GM18511 (cell line): ENCODE results near the gene ASCC1.

Experiments used
- ATAC-seq: cut with Tn5 transposase; IDR thresholded peaks from one replicate; pipeline ENCODE4 v1.9.1; 2021; ENCODE audit warnings: mild to moderate bottlenecking, moderate library complexity; ENCODE audit not compliant: unreplicated experiment

The ASCC1 gene

DNA sequence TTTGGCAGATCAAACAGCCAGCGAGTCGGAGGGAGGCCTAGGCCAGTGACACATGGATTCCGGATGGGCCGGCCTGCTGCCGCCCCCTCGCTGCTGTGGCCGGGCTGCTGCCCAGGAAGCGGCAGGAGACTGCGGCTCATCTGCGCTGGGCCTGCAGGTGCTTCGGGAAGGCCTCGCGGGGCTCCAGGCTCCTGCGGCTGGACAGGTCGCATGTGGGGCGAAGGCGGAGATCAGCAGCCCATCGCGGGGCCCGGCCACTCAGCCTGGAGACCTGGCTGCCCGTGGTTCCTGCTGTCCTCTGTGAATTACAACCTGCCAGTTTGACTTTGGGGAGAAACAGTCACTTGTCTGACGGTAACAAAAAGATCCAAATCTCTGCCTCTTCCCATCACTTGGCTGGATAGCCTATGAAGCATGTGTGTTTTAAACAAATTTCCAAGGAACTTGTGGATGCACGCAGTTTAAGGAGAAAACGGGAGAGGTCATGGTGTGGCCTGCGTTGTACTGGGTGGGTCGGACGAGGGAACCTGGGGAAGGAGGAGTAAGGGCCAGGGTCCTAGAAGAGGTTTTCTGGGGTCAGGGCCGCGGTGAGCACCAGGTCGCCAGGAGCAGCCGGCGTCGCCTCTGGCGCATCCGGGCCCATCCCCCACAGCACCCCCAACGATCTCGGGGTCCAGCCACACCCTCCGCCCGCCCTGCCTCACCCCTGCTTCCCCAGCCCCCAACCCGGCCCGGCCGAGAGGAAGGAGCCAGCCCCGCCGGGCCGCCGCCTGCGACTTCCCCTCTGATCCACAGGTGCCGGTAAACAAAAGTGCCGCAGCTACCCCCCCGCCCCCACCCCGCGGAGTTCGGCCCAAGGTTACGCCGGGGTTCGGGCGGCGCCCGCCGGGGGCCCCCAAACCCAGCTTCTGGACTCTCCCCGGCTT lies 129.3 kb downstream of the ASCC1 start:
- ATAC-seq = no peak

DNA sequence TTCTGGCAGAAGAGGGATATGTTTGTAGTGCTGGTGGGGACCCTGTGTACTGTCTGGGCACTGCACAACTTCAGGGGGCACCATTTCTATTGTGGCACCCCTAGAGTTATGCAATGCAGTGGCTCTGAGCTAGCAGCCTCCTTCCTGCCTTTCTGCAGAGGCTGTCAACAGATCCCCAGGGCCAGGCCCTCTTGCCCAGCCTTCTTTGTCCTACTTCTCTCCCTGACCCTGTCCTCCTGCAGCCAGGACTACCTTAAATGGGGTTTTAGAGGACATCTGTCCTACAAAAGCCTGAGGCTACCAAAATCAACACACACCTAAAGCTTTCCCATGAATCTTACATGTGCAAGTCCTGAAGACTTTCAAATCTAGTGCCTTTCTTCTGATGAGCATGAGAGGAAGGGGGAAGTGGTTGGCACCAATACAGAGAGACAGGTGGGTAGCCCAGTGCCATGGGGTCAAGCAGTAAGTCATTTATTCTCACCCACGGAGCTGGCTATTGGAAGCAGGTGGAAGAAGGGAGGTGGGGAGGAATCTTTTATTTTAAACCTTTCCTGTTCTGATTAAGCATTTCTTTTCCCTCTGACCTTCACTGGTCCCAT lies 130.1 kb downstream of the ASCC1 start:
- no peak for ATAC-seq

DNA sequence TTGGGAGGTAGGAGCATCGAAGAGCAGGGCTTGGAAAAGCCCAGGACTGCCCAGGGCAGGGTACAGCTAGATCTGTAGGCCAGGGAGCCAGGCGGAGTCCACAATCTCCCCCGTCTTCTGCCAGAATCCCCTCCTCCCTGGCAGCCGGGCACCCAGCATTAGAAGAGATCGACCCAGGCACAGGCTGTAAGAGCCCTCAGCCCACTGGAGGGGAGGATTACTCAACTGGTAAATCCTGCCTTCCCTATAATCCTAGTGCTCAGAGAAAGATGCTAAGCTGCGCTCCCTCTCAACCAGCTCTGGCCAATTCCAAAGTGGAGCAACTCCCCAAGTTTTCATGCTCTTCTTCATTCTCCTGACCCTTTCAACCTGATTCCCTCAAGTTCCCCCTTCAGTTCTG lies 130.9 kb downstream of the ASCC1 start:
- no peak for ATAC-seq

DNA sequence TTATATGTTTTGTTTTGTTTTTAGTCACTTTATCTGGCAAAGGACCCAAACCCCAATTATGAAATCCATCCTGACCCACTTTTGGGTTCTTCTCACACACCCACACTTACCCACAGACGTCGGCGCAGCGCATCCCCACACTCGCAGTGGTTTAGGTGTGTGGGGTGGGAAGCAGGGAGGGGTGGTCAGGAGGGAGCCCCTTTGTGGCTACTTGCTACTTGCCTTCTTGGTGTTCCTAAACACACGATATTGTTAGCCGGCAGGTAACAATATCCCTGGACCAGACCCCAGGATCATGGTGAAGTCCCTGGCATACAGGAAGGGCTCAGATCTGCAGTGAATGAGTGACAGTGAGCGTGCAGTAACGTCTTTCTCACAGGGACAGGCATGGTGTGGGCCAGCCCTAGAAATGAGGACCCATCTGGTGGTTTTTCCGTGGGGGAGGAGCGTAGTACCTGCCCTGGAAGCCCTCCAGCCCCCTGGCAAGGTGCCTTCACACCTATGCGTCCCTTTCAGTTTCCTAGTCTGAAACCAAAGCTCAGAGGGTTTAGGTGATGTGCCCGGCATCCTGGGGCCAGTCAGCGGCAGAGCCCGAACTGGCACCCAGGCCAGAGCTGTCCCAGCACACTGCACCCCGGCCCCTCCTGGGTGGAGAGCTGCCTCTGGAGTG lies 132.2 kb downstream of the ASCC1 start:
- ATAC-seq = no peak

DNA sequence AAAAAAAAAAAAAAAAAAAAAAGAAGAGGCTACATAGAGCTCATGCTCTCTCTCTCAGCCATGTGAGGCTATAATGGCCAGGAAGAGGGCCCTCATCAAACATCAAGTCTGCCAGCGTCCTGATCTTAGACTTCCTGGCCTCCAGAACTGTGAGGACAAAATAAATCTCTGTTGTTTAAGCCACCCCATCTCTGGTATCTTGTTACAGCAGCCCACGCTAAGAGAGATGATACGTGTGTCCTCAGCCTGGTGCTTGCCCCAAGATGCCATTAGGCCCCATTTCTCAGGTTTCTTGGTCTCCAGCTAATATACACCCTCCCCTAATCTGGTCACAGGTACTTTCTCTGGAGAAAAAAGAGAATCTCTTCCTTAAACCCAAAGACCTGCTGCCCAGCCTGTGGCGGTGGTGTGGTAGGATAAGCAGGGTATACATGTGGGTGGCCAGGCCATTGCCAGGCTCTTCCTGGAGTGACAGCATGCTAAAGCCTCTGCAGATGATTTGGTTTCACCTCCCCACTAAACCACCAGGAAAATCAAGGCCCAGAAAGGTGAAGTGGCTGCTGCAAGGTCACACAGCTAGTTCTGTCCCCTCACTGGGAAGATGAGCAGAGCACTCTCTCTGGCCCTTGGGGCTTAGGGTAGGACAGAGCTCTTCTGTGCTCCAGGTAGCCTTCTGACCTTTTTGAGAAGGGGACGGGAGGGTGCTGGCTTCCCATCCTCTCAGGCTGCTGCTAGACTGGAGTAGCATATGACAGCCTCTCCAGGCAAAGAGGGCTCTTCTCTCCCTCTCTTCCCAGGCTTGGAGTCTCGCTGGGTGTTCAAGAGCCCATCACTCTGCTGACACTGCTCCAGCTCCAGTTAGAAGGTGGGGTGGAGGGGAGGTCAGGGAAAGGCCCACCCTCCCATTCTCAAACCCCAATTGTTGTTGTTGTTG lies 133.0 kb downstream of the ASCC1 start:
- ATAC-seq = no peak

DNA sequence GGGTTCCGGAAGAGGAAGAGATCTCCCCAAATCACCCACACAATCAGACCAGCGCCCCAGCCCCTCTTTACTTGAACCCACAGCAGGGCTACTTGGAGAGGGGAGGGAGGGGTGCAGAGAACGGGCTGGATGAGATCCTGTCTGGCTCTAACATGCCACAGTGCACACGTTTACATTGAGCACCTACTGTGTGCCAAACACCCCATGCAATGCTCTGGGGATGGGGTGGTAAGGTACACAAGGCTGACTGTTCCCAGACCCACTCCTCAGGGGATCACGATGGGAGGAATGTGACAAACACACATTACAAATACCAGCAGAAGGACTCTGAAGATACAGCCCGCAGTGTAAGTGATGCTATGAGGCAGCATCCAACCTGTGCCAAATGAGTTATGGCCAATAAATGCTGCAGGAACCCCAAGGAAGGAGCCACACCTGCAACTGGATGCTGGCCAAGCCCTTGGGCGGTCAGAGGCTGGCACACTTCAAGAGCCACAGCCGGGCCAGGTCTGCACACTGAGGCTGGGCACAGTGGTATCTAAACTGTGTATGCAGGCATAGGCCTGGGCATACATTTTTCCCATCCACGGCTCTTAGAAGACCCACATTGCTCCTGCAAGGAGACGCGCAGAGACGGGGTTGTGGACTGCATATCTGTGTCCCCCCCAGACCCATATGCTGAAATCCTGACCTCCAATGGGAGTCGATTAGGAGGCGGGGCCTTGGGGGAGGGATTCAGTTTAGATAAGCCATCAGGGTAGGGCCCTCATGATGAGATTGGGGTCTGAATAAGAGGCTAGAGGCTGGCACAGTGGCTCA lies 134.1 kb downstream of the ASCC1 start:
- no peak for ATAC-seq

DNA sequence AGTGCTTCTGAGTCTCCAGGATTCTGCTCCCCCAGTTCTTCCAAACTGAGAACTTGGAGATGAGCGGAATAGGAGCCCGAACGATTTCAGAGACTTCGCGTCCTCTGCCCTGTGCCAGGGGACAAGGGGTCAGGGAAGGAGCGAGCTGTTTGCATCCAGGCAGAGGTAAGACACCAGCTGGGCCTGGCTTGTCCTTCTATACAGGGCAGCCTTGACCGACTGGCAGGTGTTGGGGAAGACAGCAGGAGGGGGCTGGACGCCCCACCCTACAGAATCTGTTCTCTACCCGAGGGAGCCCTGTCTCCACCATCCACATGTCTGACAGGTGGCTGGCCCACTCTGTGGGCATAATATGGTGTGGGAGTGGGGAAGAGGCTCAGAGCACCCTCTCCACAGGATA lies 134.9 kb downstream of the ASCC1 start:
- ATAC-seq = no peak

DNA sequence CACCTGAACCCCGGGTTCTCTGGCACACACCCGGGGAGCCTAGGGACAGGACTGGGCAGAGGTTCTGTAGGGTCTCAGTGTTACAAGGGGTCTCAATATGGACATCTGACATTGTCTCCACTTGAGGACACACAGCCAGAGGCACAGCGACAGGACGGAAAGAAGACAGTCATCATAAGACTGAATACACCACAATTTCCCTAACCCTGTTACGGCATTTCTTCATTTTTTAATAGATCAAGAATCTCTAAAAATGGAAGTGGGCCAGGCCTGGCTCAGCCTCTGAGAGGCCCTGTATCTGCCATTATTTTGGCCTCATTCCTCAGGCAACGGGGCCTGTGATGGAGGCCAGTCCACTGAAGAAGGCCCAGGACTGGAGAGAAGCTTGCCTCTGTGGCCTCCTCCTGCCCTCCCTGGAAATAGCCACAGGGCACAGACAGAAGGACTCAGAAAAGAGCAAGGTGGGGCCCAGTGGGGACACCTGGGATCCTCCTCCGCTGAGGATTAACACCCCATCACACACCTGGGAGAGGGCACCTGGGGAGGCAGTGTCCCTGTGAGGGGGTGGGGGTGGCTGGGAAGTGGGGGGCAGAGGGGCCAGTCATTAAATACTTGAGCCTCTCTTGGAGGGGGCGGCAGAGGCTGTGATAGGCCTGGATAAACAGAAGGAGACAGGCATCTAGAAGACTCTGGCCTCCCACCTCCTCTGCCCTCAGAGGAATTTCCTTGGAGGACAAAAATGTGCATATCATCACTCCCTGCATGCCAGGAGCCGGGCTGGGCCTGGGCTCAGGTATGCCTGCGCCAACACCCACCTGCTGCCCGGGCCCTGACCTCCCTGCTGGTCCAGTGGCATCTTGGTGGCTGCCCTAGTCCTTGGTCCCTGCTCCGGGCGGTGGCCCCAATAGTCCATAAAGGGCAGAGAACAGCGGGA lies 135.8 kb downstream of the ASCC1 start:
- ATAC-seq = no peak

DNA sequence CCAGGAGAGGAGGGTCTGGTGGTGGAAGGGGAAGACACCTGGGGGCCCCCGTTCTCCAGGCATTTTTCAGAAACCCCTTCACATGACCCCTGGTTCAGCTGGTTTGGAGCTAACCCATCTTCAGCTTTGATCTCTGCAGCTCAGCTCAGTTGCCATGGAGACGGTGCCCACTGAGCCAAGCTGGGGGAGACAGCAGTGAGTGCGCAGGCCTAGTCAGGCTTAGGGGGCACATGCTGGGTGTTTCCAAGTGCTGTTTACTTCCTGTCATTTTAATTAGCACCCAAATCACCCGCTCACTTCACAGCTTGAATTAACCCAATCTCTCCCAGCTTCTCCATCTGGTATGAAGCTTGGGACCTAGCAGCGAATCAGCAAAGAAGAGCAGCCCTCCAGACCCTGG lies 136.7 kb downstream of the ASCC1 start:
- no peak for ATAC-seq

DNA sequence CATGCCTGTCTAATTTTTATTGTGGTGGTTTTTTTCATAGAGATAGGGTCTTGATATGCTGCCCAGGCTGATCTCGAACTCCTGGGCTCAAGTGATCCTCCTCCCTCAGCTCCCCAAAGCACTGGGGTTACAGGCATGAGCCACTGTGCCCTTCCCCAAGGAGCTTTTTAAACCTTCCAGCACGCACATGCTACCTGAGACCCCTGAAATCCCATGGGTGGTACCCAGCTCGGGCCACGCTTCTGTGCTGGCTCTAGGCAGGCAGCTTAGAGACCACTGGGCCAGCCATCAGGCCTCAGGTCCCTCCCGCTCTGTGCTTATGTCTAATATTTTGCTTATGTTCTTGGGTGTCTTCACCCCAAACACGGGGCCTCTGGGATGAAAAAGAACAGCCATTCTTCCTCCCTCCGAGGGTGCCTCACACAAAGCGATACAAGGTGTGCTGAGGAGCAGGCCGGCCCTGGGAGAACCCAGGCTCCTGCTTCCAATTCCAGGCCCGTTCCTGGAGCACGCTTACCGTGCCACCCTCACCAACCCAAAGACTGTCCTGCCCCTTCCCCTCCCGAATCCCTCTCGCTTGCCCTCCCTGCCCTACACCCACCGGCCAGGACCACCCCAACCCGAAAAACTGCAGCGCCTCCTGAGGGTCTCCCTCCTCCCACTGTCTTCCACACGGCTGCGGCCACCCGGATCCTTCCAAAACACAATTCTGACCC lies 138.6 kb downstream of the ASCC1 start:
- ATAC-seq = no peak

DNA sequence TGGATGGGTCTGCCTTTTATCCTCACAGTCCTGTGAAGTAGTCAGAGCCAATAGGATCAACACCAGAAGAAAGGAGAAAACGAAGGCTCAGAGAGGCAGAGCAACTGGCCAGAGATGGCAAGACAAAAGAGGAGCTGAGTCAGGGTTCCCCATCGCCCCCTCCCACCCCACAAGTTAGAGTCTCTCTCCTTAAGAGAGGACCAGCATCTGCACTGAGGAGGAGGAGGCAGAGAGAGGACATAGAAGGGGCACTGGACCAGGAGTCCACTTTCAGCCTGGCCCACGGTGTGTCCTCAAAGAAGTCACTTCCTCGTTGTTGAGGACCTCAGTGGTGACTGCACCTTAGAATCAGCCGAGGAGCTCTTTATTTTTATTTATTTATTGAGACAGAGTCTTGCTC lies 139.3 kb downstream of the ASCC1 start:
- no peak for ATAC-seq

DNA sequence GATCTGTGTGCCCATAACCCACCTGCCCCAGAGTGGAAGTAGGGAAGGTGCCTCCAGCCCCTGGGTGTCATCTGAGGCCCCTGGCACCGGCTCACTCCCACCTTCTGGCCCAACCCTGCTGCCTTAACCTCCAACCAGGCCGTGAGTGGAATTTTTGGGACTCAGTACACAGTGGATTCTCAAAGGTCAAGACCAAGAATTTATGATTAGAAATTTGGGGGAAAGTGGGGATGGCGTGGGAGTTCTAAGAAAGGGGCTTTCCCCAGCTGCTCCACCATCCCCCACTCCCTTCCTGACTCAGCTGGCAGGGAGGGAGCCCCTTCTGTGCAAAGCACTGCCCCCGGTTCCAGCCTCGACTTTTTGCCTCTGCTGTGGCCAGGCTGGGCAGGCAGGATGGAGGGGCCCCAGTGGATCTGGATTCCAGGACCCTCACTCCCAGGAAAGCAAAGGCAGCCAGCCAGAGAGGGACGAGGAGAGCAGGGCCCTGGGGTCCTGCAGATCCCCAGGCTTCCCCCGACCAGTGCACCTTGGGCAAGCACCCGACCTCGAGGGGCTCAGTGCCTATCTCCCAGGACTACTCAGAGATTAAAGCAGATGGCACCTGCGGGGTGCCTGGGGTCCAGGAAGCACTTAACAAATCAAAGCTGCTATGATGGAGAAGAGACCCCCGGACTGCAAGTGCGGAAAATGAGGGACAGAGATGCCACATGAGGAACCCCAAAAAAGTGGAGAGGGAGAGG lies 140.5 kb downstream of the ASCC1 start:
- ATAC-seq = no peak

DNA sequence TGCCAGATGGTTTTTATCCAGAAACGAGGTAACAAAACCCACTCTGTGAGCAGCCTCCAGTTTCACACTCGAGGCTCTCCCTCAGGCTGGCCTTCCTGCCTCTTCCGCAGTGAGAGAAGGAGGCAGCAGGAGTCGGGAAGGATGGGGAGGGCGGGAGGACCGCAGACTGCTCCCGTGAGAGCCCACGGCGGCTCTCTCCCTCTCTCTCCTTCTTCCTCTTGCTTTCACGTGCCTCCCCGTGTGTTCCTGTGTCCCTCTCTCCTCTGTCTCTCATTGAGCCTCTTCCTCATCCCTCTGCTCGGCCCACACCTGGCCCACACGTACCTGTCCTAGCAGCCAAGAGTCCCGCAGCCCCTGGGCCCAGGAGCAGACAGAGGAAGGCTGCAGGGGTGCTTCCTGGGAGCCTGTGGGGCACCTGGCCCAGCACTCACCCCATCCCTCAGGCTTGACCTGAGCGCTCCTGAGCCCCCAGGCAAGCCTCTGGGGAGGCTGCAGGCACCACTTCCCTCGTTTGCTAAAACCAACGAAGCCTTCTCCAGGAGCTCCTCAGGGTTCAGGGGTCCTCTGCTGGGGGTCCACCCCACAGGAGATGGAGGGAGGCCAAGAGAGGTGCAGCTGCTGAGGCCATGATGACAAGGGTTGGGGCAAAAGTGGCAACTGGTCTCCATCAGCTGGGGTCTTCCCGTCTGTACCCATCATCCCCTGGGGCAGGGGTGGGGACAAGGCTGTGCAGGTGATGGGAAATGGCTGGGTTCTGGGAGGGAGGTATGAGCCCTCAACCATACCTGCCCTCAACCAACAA lies 141.3 kb downstream of the ASCC1 start:
- no peak for ATAC-seq

DNA sequence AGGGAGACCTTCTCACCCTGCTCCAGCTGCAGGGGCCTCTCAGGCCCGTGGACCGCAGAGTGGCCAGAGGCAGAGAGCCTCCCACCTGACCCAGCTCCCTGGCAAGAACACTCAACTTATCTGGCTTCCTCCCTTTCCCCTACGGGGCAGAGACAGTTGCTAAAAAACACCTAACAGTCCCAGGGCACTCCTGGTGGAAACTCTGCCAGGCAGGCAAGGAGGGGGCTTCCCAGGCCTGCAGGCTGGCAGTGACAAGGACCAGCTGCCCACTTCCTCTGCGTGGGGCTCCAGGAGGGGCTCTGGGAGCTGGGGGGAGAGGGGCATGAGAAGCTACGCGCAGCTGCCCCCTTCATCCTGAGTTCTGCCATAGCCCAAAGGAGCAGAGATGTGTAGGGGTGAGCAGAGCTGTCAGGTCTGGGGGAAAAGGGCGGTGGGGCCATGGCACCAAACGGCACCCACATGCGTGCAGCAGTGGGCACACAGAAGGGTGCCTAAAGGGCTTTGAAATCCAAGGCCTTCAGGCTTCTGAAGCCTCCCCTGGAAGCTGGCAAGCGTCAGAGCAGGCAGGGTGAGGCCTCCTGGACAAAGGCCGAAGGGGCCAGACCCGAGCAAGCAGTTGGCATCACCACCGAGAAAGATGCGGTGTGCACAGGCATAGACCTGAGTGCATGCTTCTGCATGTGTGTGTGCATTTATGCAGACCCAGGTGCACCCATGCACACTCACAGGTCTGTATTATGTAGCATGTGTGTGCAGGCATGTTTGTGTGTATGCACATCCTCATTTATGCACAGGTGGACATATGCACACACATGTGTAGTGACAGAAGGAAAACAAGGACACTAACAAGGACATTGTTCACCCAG lies 142.1 kb downstream of the ASCC1 start:
- no peak for ATAC-seq

DNA sequence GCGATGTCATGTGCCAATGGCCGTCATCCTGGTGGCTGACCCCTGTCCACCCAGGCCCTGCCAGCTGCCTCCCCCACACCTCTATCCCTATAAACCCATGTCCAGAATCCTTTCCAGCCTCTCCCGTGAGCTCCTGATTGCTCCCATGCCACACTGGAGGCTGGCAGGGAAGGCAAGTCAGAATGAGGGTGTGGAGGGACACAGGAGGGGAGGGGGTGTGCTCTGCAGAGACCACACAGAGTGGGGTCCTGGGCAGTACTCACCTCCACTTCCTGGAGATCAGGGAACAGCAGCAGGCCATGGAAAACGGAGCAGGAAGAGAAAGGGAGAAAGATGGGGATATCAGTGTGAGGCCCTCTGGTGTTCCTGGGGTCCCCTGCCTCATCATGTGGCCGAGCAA lies 143.4 kb downstream of the ASCC1 start:
- no peak for ATAC-seq

DNA sequence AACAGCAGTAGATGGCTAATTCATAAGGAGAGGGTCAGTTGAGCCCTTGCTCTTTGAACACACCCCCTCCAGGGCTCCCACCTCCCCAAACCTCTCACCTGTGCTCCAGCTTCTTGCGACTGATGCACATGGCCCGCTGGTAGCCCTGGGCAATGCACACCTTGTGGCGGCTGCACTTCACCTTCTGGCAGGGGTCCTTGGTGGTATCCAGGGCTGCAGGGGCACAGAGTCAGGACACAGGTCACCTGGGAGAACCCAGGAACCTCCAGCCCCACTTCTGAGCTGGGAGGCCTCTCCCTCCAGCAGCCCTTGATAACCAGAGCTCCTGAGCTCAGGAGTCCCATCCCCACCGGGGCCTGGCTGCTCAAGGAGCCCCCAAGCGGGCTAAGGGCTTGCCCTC lies 144.0 kb downstream of the ASCC1 start:
- ATAC-seq = no peak
